Kidney epithelial cell (primary cell): Measurements from ENCODE around the gene CHST14. TPM values are rescaled to one million over a fixed set of nuclear protein-coding genes. Genes with fewer than 3 reads are reported as not detected.
"Not testable (repeated sequence)": the region's sequence is repeated elsewhere in the genome, so short reads cannot be mapped to it uniquely, and the experiment has no call there.

Experiments
- DNase-seq: peaks from one replicate; pipeline ENCODE4 v3.0.0-alpha.2; 2010; ENCODE audit warnings: low read depth
- H3K27me3 ChIP-seq: 2 replicates; pipeline ENCODE4 v1.6.0; 2011; ENCODE audit warnings: low read length; ENCODE audit not compliant: control insufficient read depth, insufficient read depth
- H3K36me3 ChIP-seq: 2 replicates; pipeline ENCODE4 v1.5.1; 2011; ENCODE audit warnings: low read length; ENCODE audit not compliant: control insufficient read depth, insufficient read depth
- H3K4me3 ChIP-seq: 2 replicates; pipeline ENCODE4 v1.5.1; 2011; ENCODE audit warnings: low read depth, mild to moderate bottlenecking, control low read depth, low read length
- CTCF ChIP-seq: IDR thresholded peaks from 2 replicates; pipeline ENCODE4 v1.5.1; 2011; ENCODE audit warnings: mild to moderate bottlenecking, moderate library complexity, low read length, control low read depth, inconsistent platforms; ENCODE audit not compliant: insufficient read depth, poor library complexity, severe bottlenecking
- total RNA-seq: library from RNA; depleted of rRNA; stranded (reverse); fragments of >200 nt; gene quantifications from 2 replicates; pipeline ENCODE4 v1.2.3, GENCODE V29; 2015

CHST14 gene
- total RNA-seq, 1 donor from 2014 or later, result 25.8 TPM

GRCh38 chr15:40451527-40452158 is 19.1 kb upstream of the CHST14 start:
- Histone ChIP-seq H3K36me3 (no peaks in the 10 kb centered on the region), H3K27me3 (no peaks in the 10 kb centered on the region), H3K4me3 (no peak overlapping the region)
- DNase-seq, result no peak
- no peak for TF ChIP-seq CTCF

GRCh38 chr15:40452296-40453090 is 18.3 kb upstream of the CHST14 start:
- no peaks in the 10 kb centered on the region for H3K36me3 ChIP-seq
- H3K27me3 ChIP-seq, result no peaks in the 10 kb centered on the region
- no peak overlapping the region for H3K4me3 ChIP-seq
- no peak for TF ChIP-seq CTCF
- no peak for DNase-seq

- H3K27me3 ChIP-seq, H3K36me3 ChIP-seq, DNase-seq, H3K4me3 ChIP-seq: not testable (repeated sequence)
Measured at GRCh38 chr15:40453941-40454340, 16.8 kb upstream of the CHST14 start.

- no peak for DNase-seq
- no peak for TF ChIP-seq CTCF
- Histone ChIP-seq H3K27me3 (no peaks in the 10 kb centered on the region), H3K4me3 (no peak overlapping the region), H3K36me3 (no peaks in the 10 kb centered on the region)
Measured at GRCh38 chr15:40454904-40455391, 15.8 kb upstream of the CHST14 start.

- H3K36me3 ChIP-seq, result no peaks in the 10 kb centered on the region
- no peak for DNase-seq
- no peak overlapping the region for H3K4me3 ChIP-seq
- TF ChIP-seq CTCF, result no peak
- no peaks in the 10 kb centered on the region for H3K27me3 ChIP-seq
Measured at GRCh38 chr15:40456299-40456712, 14.5 kb upstream of the CHST14 start.

- no peak for DNase-seq
- no peak for TF ChIP-seq CTCF
- Histone ChIP-seq H3K36me3 (no peaks in the 10 kb centered on the region), H3K27me3 (no peaks in the 10 kb centered on the region), H3K4me3 (no peak overlapping the region)
Measured at GRCh38 chr15:40456738-40457137, 14.0 kb upstream of the CHST14 start.
